NB4 (cell line): Measurements from ENCODE around the gene RCVRN.

Experiments
- CTCF ChIP-seq: IDR thresholded peaks from one replicate; pipeline ENCODE4 v1.5.1; 2012; ENCODE audit warnings: low read depth, low read length
- MYC ChIP-seq: IDR thresholded peaks from 2 replicates; pipeline ENCODE4 v1.6.1; 2011; ENCODE audit warnings: low read depth, low read length
- POLR2A ChIP-seq: IDR thresholded peaks from 2 replicates; pipeline ENCODE4 v1.6.1; 2011; ENCODE audit warnings: mild to moderate bottlenecking; ENCODE audit not compliant: insufficient read length; ENCODE audit errors: extremely low read depth

- TF ChIP-seq CTCF: no peak
- no peak for TF ChIP-seq POLR2A
- TF ChIP-seq MYC: no peak
Observed at GRCh38 chr17:9918352-9918751, 13.3 kb upstream of the RCVRN start.
